ENCODE measurements around the gene USP3.

DNA sequence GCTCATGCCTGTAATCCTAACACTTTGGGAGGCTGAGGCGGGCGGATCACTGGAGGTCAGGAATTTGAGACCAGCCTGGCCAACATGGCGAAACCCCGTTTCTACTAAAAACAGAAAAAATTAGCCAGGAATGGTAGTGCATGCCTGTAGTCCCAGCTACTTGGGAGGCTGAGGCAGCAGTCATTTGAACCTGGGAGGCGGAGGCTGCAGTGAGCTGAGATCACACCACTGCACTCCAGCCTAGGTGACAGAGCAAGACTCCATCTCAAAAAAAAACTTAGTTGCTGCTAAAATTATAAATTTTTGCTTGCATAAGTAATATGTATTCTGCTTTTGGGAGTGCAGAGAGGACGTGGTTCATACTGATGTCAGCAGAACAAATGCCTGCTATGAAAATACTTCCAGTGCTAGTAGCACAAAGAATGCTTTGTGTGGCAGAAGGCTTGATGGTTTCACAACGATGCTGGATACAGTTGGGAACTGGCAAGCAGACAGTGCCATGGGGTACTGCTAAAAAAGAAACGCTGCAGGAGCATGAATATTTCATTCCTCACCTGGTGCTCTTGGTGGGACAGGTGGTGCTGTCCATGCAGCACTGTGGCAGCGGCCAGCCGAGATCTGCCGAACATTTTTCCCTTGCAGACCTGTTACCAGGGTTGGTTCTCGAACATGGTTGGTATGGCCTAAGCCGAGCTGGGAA is 123.9 kb downstream of the USP3 start:
- no peak for TF ChIP-seq GATA2 (IDR thresholded peaks at IDR 0.05; ENCODE audit: low read depth, low read length)
- TF ChIP-seq GATA3 (IDR thresholded peaks at IDR 0.05; ENCODE audit: low read depth, low read length) = no peak

Data from SH-SY5Y (cell line).